IPS-20b (cell line): ENCODE data around the gene CPNE4.

ENCODE experiments used
- H3K27ac ChIP-seq: one replicate; pipeline ENCODE4 v1.5.1; 2013; ENCODE audit warnings: low read length
- H3K27me3 ChIP-seq: 2 replicates; pipeline ENCODE4 v1.6.1; 2013; ENCODE audit warnings: mild to moderate bottlenecking, low read length, inconsistent platforms; ENCODE audit not compliant: insufficient read depth
- H3K36me3 ChIP-seq: 2 replicates; pipeline ENCODE4 v1.6.1; 2013; ENCODE audit warnings: low read depth, mild to moderate bottlenecking, inconsistent platforms, low read length, moderate library complexity; ENCODE audit not compliant: insufficient read depth
- H3K4me1 ChIP-seq: 2 replicates; pipeline ENCODE4 v1.6.1; 2013; ENCODE audit warnings: mild to moderate bottlenecking, control low read depth, inconsistent platforms, low read length, moderate library complexity; ENCODE audit not compliant: insufficient read depth
- H3K4me3 ChIP-seq: 2 replicates; pipeline ENCODE4 v1.5.1; 2013; ENCODE audit warnings: mild to moderate bottlenecking, low read length, inconsistent platforms
- H3K9ac ChIP-seq: 2 replicates; pipeline ENCODE4 v1.6.1; 2013; ENCODE audit warnings: low read depth, mild to moderate bottlenecking, inconsistent platforms, low read length, moderate library complexity
- H3K9me3 ChIP-seq: 2 replicates; pipeline ENCODE4 v1.6.1; 2013; ENCODE audit warnings: mild to moderate bottlenecking, low read depth, low read length, inconsistent platforms; ENCODE audit not compliant: insufficient read depth

CPNE4 gene

DNA sequence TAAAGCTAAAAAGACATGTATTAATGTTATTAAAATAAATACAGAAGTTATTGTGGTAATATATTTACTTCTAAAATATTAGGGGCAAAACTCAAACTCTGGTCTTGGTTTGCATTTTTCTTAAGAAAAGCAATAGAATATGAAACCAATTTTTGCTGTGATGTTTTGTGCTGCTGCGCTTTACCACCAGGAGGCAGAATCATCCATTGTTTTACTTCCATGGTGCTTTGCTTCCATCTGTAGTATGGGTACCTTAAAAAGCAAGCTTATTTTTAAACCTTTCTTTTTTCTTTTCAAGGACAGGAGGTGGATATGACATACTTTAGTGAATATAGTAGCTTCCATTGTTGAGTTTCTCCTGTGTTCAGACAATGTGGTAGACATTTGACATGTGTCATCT lies 485.5 kb downstream of the CPNE4 start:
- Histone ChIP-seq H3K36me3 (no peaks in the 10 kb centered on the region), H3K27ac (no peak overlapping the region), H3K27me3 (no peaks in the 10 kb centered on the region), H3K9ac (no peak overlapping the region), H3K9me3 (no peaks in the 10 kb centered on the region), H3K4me3 (no peak overlapping the region), H3K4me1 (no peaks in the 10 kb centered on the region; the same call in 1 of the 2 replicates)

DNA sequence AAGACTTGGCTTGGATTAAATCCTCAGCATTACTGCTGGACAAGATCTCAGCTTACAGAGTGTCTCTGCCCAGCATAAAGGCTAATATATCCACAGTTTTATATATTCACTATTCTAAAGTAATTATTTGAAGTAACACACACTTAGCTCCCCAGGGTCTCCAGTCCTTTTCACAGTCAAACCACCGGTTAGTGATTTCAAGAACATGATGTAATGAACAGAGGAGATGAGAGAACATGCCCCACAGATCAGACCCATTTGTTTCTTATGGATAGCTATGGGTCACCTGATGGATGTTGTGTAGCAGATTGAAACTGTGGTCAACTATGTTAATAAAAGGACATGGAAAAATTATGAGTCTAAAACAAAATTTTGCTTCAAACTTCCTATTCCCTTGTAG lies 487.2 kb downstream of the CPNE4 start:
- no peak overlapping the region for H3K4me3 ChIP-seq
- no peak overlapping the region for H3K27ac ChIP-seq
- H3K27me3 ChIP-seq: no peaks in the 10 kb centered on the region
- no peak overlapping the region for H3K9ac ChIP-seq
- H3K36me3 ChIP-seq: no peaks in the 10 kb centered on the region
- H3K9me3 ChIP-seq: no peaks in the 10 kb centered on the region
- H3K4me1 ChIP-seq: no peaks in the 10 kb centered on the region; the same call in 1 of the 2 replicates

DNA sequence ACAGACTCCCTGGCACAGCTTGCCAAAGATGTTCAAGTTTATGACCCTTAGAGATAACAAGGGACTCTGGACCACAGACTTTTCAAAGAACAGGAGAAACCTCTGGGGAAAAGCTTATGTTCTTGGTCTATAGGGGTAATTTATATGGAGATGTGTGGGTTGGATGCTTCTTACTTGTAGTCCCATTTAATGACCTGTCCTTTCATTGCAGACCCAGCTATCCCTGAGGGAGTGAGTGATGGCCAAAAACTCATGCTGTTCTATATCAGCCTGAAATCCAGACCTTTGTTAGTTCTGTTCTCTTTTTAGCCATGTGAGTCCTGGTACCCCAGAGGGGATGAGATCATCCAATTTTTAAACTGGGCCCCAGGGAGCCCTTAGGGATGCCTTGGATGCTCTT lies 488.4 kb downstream of the CPNE4 start:
- Histone ChIP-seq H3K27me3 (no peaks in the 10 kb centered on the region), H3K36me3 (no peaks in the 10 kb centered on the region), H3K4me1 (no peaks in the 10 kb centered on the region), H3K9me3 (no peaks in the 10 kb centered on the region), H3K27ac (no peak overlapping the region), H3K9ac (no peak overlapping the region), H3K4me3 (no peak overlapping the region)

DNA sequence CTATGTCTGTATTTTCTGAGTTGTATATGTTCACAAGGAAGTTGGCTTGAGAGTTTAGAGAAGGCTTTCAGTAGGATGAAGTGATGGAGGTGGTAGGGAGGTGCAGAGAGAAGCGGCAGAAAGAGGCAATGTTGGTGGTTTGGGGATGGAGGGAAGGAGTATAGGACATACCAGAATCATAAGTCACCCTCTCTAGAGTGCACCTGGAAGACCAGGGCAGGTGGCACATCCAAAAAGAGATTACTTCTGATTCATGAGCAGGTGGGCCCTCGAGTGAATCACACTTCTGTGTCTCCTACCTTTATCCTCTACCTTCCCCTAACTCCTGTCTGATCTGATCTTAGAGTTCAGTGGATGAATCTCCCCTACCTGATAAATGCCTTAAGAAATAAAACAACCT lies 490.3 kb downstream of the CPNE4 start:
- Histone ChIP-seq H3K27me3 (no peaks in the 10 kb centered on the region), H3K9me3 (no peaks in the 10 kb centered on the region), H3K36me3 (no peaks in the 10 kb centered on the region), H3K27ac (no peak overlapping the region), H3K4me3 (no peak overlapping the region), H3K9ac (no peak overlapping the region), H3K4me1 (no peaks in the 10 kb centered on the region)

DNA sequence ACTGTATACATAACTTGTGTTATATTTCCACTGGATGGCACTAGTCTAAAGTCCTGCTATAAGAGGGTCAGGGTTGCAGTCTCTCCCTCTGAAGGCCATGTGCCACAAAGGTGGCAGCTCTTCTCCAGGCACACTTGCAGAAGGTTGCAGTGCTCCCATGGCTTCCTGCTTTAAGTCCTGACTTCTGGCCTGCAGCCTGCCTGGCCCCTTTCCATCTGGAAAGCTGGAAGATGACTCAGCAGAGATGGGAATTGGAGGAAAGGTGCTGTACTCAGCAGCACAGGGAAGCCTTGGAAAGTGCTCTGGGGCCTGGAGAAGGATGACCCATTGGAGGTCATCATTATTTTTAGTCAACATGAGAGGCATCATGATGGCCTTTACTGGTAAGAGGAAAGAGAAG lies 491.1 kb downstream of the CPNE4 start:
- Histone ChIP-seq H3K4me3 (no peak overlapping the region), H3K27ac (no peak overlapping the region), H3K36me3 (no peaks in the 10 kb centered on the region), H3K9ac (no peak overlapping the region), H3K27me3 (no peaks in the 10 kb centered on the region), H3K9me3 (no peaks in the 10 kb centered on the region), H3K4me1 (no peaks in the 10 kb centered on the region)

DNA sequence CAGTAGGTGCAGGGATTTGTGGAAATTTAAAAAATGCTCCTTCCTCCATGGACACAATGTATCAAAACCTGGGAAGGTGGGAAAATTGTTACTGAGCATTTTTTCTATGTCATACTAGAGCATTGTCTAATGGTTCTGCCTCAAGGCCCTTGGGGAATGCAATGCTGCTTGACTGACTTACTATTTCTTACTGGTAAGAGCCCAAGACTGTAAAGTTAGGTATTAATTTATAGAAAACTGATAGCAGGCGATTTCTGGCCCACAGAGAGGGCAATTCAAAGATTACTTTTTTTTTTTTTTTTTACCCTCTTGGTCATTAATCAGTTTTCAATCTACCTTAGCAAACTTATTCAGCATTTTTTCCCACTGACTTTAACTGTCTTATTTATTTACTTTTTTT lies 493.5 kb downstream of the CPNE4 start:
- Histone ChIP-seq H3K36me3 (no peaks in the 10 kb centered on the region), H3K4me1 (peaks cover 2% of the 10 kb centered on the region; the same call in 1 of the 2 replicates), H3K27ac (no peak overlapping the region), H3K9me3 (no peaks in the 10 kb centered on the region), H3K27me3 (no peaks in the 10 kb centered on the region), H3K9ac (no peak overlapping the region), H3K4me3 (no peak overlapping the region)

DNA sequence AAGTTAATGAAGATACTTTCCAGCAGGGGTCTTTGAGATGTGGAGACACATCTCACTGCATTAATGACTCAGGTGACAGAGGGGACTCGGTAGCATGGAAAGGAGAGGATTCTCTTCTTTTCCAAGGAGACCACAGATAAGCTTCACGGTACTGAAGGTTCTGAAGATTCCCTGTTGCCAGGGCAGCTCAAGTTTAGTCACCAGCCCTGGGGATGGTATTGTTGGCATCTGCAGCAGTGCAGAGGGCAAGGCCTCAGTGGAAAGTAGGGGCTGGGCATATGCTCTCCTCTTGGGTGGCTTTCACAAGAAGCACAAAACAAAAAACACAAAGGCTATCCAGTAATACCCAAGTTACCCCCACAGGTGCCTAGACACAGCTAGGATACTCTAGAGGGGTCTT lies 494.0 kb downstream of the CPNE4 start:
- no peaks in the 10 kb centered on the region for H3K27me3 ChIP-seq
- H3K36me3 ChIP-seq: no peaks in the 10 kb centered on the region
- H3K9ac ChIP-seq: no peak overlapping the region
- H3K4me1 ChIP-seq: peaks cover 6% of the 10 kb centered on the region; the same call in 1 of the 2 replicates
- no peaks in the 10 kb centered on the region for H3K9me3 ChIP-seq
- no peak overlapping the region for H3K4me3 ChIP-seq
- H3K27ac ChIP-seq: no peak overlapping the region

DNA sequence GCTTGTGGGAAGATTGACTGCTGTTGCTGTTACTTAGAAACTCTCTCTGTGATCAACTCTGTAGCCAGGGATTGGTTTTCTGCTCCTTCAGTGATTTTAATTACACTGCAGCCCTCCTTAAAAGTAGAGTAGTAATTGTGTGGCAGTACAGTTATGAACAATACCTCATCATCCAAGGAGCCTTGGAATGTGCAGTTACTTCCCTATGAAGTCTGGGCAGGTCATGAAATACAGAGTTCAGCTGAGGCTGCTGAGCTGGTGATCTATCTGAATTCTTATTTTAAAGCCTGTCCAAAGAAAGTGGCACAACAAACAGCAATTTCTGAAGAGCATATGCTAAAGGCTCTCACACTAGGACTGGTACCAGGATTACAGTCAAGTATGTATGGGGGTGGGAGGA lies 494.7 kb downstream of the CPNE4 start:
- no peak overlapping the region for H3K27ac ChIP-seq

DNA sequence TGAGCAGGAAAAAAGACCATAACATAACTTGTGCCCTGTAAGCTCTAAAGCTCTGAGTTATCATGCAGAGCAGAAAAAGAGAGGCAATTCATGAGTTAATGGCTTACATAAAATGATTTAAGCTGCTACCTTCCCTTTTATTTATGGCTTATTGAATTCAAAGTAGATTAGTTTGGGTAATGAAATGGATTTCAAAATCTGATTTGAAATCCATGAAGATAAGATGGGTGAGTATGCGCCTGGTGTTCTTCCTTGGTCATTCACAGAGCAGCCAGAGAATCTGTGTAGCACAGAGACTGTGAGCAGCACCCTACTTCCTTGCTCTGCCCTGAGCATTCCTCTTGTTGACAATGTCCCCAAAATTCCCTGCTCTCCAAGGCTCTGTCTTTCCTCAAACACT lies 495.8 kb downstream of the CPNE4 start:
- Histone ChIP-seq H3K9ac (no peak overlapping the region), H3K27ac (no peak overlapping the region), H3K27me3 (no peaks in the 10 kb centered on the region), H3K9me3 (no peaks in the 10 kb centered on the region), H3K36me3 (no peaks in the 10 kb centered on the region), H3K4me1 (peaks cover 11% of the 10 kb centered on the region; the same call in 1 of the 2 replicates), H3K4me3 (no peak overlapping the region)

More for the DNA sequence above, 494.7 kb downstream of the CPNE4 start:
- Histone ChIP-seq H3K9me3 (no peaks in the 10 kb centered on the region), H3K4me3 (no peak overlapping the region), H3K9ac (no peak overlapping the region), H3K36me3 (no peaks in the 10 kb centered on the region), H3K27me3 (no peaks in the 10 kb centered on the region), H3K4me1 (peaks cover 11% of the 10 kb centered on the region; the same call in 1 of the 2 replicates)

DNA sequence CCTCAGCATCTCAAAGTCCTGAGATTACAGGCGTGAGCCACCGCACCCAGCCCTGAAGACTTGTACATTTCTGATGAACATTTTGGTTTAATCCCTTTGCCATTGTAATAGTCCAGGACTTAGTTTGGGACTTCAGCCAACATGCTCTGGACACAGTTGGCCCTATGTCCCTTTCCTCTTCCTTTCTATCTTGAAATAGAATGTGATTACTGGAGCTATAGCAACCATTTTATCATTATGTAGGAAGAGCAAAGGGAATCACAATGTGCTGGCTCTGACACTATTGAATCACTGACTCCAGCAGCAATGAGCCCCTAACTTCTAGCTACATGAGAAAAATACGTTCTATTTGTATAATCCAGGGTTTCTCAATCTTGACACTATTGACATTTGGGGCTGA lies 497.3 kb downstream of the CPNE4 start:
- H3K27ac ChIP-seq: no peak overlapping the region
- H3K4me1 ChIP-seq: peaks cover 11% of the 10 kb centered on the region; the same call in 1 of the 2 replicates
- no peak overlapping the region for H3K9ac ChIP-seq
- H3K9me3 ChIP-seq: no peaks in the 10 kb centered on the region
- H3K36me3 ChIP-seq: no peaks in the 10 kb centered on the region
- H3K27me3 ChIP-seq: no peaks in the 10 kb centered on the region
- H3K4me3 ChIP-seq: no peak overlapping the region

DNA sequence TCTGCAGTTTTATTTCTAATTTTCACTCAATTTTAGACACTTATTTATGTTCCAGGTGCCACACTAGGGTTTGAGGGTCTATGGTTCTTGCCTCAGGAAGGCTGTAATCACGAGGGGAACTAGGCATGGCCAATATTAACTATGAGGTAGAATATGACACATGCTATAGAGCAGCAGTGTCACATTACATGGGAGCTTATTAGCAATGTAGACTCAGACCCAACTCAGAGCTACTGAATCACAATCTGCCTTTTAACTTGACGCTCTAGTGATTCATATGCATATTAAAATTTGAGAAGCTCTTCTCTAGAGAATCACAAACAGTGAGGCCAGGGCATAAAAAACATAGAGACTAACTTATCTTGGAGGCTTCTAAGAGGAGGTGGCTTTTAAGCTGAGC lies 499.2 kb downstream of the CPNE4 start:
- H3K36me3 ChIP-seq: no peaks in the 10 kb centered on the region
- no peak overlapping the region for H3K27ac ChIP-seq
- no peak overlapping the region for H3K4me3 ChIP-seq
- H3K9me3 ChIP-seq: no peaks in the 10 kb centered on the region
- no peaks in the 10 kb centered on the region for H3K27me3 ChIP-seq
- H3K9ac ChIP-seq: no peak overlapping the region
- peaks cover 11% of the 10 kb centered on the region; the same call in 1 of the 2 replicates for H3K4me1 ChIP-seq

DNA sequence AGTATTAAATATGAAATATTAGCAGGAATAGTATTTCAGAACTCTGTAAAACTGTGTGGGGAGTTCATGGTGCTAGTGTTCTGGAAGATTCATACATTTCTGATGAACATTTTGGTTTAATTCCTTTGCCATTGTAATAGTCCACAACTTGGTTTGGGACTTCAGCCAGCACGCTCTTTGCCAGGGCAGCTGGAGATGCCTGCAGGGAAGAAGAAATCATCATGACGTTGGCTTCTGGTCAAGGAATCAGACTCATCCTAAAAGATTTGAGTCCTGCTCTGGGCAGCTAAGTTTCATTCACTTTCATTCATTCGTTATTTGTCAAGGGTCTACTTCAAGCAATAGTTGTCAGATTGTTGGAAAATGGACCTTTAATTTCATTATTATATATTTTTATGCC lies 499.7 kb downstream of the CPNE4 start:
- no peak overlapping the region for H3K9ac ChIP-seq
- no peaks in the 10 kb centered on the region for H3K27me3 ChIP-seq
- peaks cover 11% of the 10 kb centered on the region; the same call in 1 of the 2 replicates for H3K4me1 ChIP-seq
- H3K9me3 ChIP-seq: no peaks in the 10 kb centered on the region
- H3K27ac ChIP-seq: no peak overlapping the region
- H3K4me3 ChIP-seq: no peak overlapping the region
- no peaks in the 10 kb centered on the region for H3K36me3 ChIP-seq

DNA sequence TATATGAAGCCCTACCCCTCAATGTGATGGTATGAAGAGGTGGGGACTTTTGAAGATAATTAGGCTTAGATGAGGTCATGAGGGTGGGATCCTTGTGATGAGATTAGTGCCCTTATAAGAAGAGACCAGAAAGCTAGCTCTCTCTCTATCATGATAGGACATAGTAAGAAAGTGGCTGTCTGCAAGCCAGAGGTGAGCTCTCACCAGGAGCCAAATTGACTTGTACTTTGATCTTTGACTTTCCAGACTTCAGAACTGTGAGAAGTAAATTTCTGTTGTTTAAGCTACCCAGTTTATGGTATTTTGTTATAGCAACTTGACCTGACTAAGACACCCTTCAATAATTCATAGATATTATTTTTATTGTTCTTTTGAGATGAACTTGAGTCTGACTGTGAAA lies 502.2 kb downstream of the CPNE4 start:
- Histone ChIP-seq H3K4me3 (no peak overlapping the region), H3K27me3 (no peaks in the 10 kb centered on the region), H3K9me3 (no peaks in the 10 kb centered on the region), H3K36me3 (no peaks in the 10 kb centered on the region), H3K9ac (no peak overlapping the region), H3K4me1 (peaks cover 11% of the 10 kb centered on the region; the same call in 1 of the 2 replicates), H3K27ac (no peak overlapping the region)
